GM23338 (cell line): ENCODE measurements around the gene VAV3.
"Not testable (repeated sequence)": the region's sequence is repeated elsewhere in the genome, so short reads cannot be mapped to it uniquely, and the experiment has no call there.

Experiments
- CREB1 ChIP-seq: fragments of 250-450 bp; sonication (Bioruptor Pico); IDR thresholded peaks from 2 replicates; pipeline ENCODE4 v1.5.0; 2020; ENCODE audit warnings: low read depth, mild to moderate bottlenecking, moderate library complexity
- CTCF ChIP-seq, 2 experiments: fragments of 200-600 bp in 1 of 2; sonication (generic) in 1 of 2; conservative IDR thresholded peaks; 2 replicates each; pipeline versions ENCODE4 v1.5.1 to v1.6.1; 2016 to 2017; ENCODE audit warnings: antibody characterized with exemption in 2 of 2, low read depth in 2 of 2, mild to moderate bottlenecking in 2 of 2, moderate library complexity in 1 of 2
- EZH2 ChIP-seq: fragments of 200-600 bp; sonication (generic); IDR thresholded peaks from one replicate; pipeline ENCODE4 v1.8.0; 2017; ENCODE audit warnings: antibody characterized with exemption, mild to moderate bottlenecking, low read depth; ENCODE audit not compliant: unreplicated experiment
- EZH2phosphoT487 ChIP-seq: fragments of 200-600 bp; sonication (generic); IDR thresholded peaks from one replicate; pipeline ENCODE4 v1.8.1; 2018; ENCODE audit warnings: antibody characterized with exemption; ENCODE audit not compliant: unreplicated experiment
- JUNB ChIP-seq: IDR thresholded peaks from one replicate; pipeline ENCODE4 v1.6.1; 2016; ENCODE audit warnings: antibody characterized with exemption; ENCODE audit not compliant: unreplicated experiment
- NANOG ChIP-seq: IDR thresholded peaks from 2 replicates; pipeline ENCODE4 v1.6.1; 2016; ENCODE audit warnings: antibody characterized with exemption, borderline replicate concordance
- POLR2AphosphoS5 ChIP-seq: IDR thresholded peaks from 2 replicates; pipeline ENCODE4 v1.6.1; 2016; ENCODE audit warnings: antibody characterized with exemption, low read depth
- REST ChIP-seq: IDR thresholded peaks from one replicate; pipeline ENCODE4 v1.6.1; 2018; ENCODE audit warnings: antibody characterized with exemption; ENCODE audit not compliant: unreplicated experiment
- ZNF331 ChIP-seq: fragments of 250-450 bp; sonication (Bioruptor Pico); IDR thresholded peaks from 2 replicates; pipeline ENCODE4 v1.5.0; 2020; ENCODE audit warnings: low read depth, mild to moderate bottlenecking, moderate library complexity
- TF ChIP-seq, protein P1 (sequence below): IDR thresholded peaks from 2 replicates; pipeline ENCODE4 v1.6.1; 2016; ENCODE audit warnings: antibody characterized with exemption

GRCh38 chr1:107700651-107701050 is 264.3 kb downstream of the VAV3 start:
- not testable (repeated sequence) for TF ChIP-seq CTCF (conservative IDR thresholded peaks at IDR 0.05; ENCODE audit: low read depth in 2 of 2); EZH2phosphoT487; POLR2AphosphoS5; JUNB; EZH2; REST; ZNF331; CREB1 (CRISPR knock-in tag); NANOG
- TF ChIP-seq, protein P1, sequence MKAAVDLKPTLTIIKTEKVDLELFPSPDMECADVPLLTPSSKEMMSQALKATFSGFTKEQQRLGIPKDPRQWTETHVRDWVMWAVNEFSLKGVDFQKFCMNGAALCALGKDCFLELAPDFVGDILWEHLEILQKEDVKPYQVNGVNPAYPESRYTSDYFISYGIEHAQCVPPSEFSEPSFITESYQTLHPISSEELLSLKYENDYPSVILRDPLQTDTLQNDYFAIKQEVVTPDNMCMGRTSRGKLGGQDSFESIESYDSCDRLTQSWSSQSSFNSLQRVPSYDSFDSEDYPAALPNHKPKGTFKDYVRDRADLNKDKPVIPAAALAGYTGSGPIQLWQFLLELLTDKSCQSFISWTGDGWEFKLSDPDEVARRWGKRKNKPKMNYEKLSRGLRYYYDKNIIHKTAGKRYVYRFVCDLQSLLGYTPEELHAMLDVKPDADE: not testable (repeated sequence)
